Measurements from ENCODE around the gene MIGA2.
"Not testable (repeated sequence)": the region's sequence is repeated elsewhere in the genome, so short reads cannot be mapped to it uniquely, and the experiment has no call there.

The MIGA2 gene

GRCh38 chr9:129108805-129109536 is 72.5 kb downstream of the MIGA2 start:
- no peak for TF ChIP-seq CTCF (IDR thresholded peaks at IDR 0.05; ENCODE audit: extremely low read depth, missing control alignments)
- DNase-seq (ENCODE audit: low spot score) = no peak

GRCh38 chr9:129109537-129109903 is 73.1 kb downstream of the MIGA2 start:
- DNase-seq (ENCODE audit: low spot score) = no peak
- no peak for TF ChIP-seq CTCF (IDR thresholded peaks at IDR 0.05; ENCODE audit: extremely low read depth, missing control alignments)

GRCh38 chr9:129109952-129110739 is 73.7 kb downstream of the MIGA2 start:
- DNase-seq (ENCODE audit: low spot score) = no peak
- TF ChIP-seq CTCF (IDR thresholded peaks at IDR 0.05; ENCODE audit: extremely low read depth, missing control alignments) = no peak

GRCh38 chr9:129110740-129111527 is 74.5 kb downstream of the MIGA2 start, which contains the start of the genes CRAT and PTPA:
CRAT (minus strand) TSS chr9:129110793; CDS start chr9:129110509, 284 bp downstream.
PTPA (plus strand) TSS chr9:129111415; CDS start chr9:129111601, 186 bp downstream.
- DNase-seq (ENCODE audit: low spot score) = peak; percentile 100

GRCh38 chr9:129111528-129112151 is 75.2 kb downstream of the MIGA2 start:
- TF ChIP-seq CTCF (IDR thresholded peaks at IDR 0.05; ENCODE audit: extremely low read depth, missing control alignments) = no peak
- DNase-seq (ENCODE audit: low spot score) = peak; percentile 62

More at GRCh38 chr9:129110740-129111527, 74.5 kb downstream of the MIGA2 start, which contains the start of the genes CRAT and PTPA:
- TF ChIP-seq CTCF (IDR thresholded peaks at IDR 0.05; ENCODE audit: extremely low read depth, missing control alignments) = no peak

GRCh38 chr9:129112526-129112925 is 76.1 kb downstream of the MIGA2 start:
- DNase-seq (ENCODE audit: low spot score) = not testable (repeated sequence)

GRCh38 chr9:129113645-129114304 is 77.3 kb downstream of the MIGA2 start:
- no peak for TF ChIP-seq CTCF (IDR thresholded peaks at IDR 0.05; ENCODE audit: extremely low read depth, missing control alignments)
- no peak for DNase-seq (ENCODE audit: low spot score)

All from GM20000 (cell line).